Measurements from ENCODE around the gene CFHR5. TPM values are rescaled to one million over a fixed set of nuclear protein-coding genes. Genes with fewer than 3 reads are reported as not detected.
"Not testable (repeated sequence)": the region's sequence is repeated elsewhere in the genome, so short reads cannot be mapped to it uniquely, and the experiment has no call there.

CFHR5 gene
- total RNA-seq, 1 experiment from 2014 or later = not detected

GRCh38 chr1:196993916-196994315 is 16.6 kb downstream of the CFHR5 start:
- H3K4me3 ChIP-seq = no peak overlapping the region
- H3K4me1 ChIP-seq (replicated peaks) = no peaks in the 10 kb centered on the region
- no peak overlapping the region for H3K27ac ChIP-seq
- no peaks in the 10 kb centered on the region for H3K9me3 ChIP-seq (replicated peaks)
- no peaks in the 10 kb centered on the region for H3K36me3 ChIP-seq
- H3K27me3 ChIP-seq (replicated peaks) = no peaks in the 10 kb centered on the region
- no peak for DNase-seq (ENCODE audit: low read depth in 1 of 2, low spot score in 2 of 2)

GRCh38 chr1:196997423-196997822 is 20.1 kb downstream of the CFHR5 start:
- H3K27me3 ChIP-seq (replicated peaks) = no peaks in the 10 kb centered on the region
- no peak for DNase-seq (ENCODE audit: low read depth in 1 of 2, low spot score in 2 of 2)
- no peaks in the 10 kb centered on the region for H3K9me3 ChIP-seq (replicated peaks)
- H3K27ac ChIP-seq = no peak overlapping the region
- no peak overlapping the region for H3K4me3 ChIP-seq
- no peaks in the 10 kb centered on the region for H3K4me1 ChIP-seq (replicated peaks)
- H3K36me3 ChIP-seq = no peaks in the 10 kb centered on the region

- Histone ChIP-seq H3K4me1 (replicated peaks) (no peaks in the 10 kb centered on the region), H3K27me3 (replicated peaks) (no peaks in the 10 kb centered on the region), H3K36me3 (no peaks in the 10 kb centered on the region), H3K27ac (no peak overlapping the region), H3K9me3 (replicated peaks) (no peaks in the 10 kb centered on the region), H3K4me3 (no peak overlapping the region)
- no peak for DNase-seq (ENCODE audit: low read depth in 1 of 2, low spot score in 2 of 2)
These were observed 24.5 kb downstream of the CFHR5 start for GRCh38 chr1:197001828-197002227.

GRCh38 chr1:197003132-197003531 is 25.8 kb downstream of the CFHR5 start:
- Histone ChIP-seq H3K27me3 (replicated peaks) (no peaks in the 10 kb centered on the region), H3K4me3 (no peak overlapping the region), H3K4me1 (replicated peaks) (no peaks in the 10 kb centered on the region), H3K27ac (no peak overlapping the region), H3K36me3 (no peaks in the 10 kb centered on the region), H3K9me3 (replicated peaks) (no peaks in the 10 kb centered on the region)
- no peak for DNase-seq (ENCODE audit: low read depth in 1 of 2, low spot score in 2 of 2)

GRCh38 chr1:197008861-197009260 is 31.5 kb downstream of the CFHR5 start:
- Histone ChIP-seq H3K27ac (no peak overlapping the region), H3K4me1 (replicated peaks) (no peaks in the 10 kb centered on the region), H3K36me3 (no peaks in the 10 kb centered on the region), H3K9me3 (replicated peaks) (no peaks in the 10 kb centered on the region), H3K27me3 (replicated peaks) (no peaks in the 10 kb centered on the region), H3K4me3 (no peak overlapping the region)
- DNase-seq (ENCODE audit: low read depth in 1 of 2, low spot score in 2 of 2) = no peak

GRCh38 chr1:197011614-197012013 is 34.3 kb downstream of the CFHR5 start:
- no peaks in the 10 kb centered on the region for H3K4me1 ChIP-seq (replicated peaks)
- H3K27ac ChIP-seq = no peak overlapping the region
- H3K4me3 ChIP-seq = no peak overlapping the region
- no peaks in the 10 kb centered on the region for H3K36me3 ChIP-seq
- DNase-seq (ENCODE audit: low read depth in 1 of 2, low spot score in 2 of 2) = no peak
- no peaks in the 10 kb centered on the region for H3K27me3 ChIP-seq (replicated peaks)
- no peaks in the 10 kb centered on the region for H3K9me3 ChIP-seq (replicated peaks)

- Histone ChIP-seq H3K36me3 (no peaks in the 10 kb centered on the region), H3K27ac (no peak overlapping the region), H3K27me3 (replicated peaks) (no peaks in the 10 kb centered on the region), H3K9me3 (replicated peaks) (no peaks in the 10 kb centered on the region), H3K4me1 (replicated peaks) (no peaks in the 10 kb centered on the region), H3K4me3 (no peak overlapping the region)
- no peak for DNase-seq (ENCODE audit: low read depth in 1 of 2, low spot score in 2 of 2)
These were observed 35.9 kb downstream of the CFHR5 start for GRCh38 chr1:197013234-197013633.

- no peak overlapping the region for H3K27ac ChIP-seq
- H3K4me3 ChIP-seq = no peak overlapping the region
- H3K9me3 ChIP-seq (replicated peaks) = no peaks in the 10 kb centered on the region
- H3K27me3 ChIP-seq (replicated peaks) = no peaks in the 10 kb centered on the region
- no peaks in the 10 kb centered on the region for H3K36me3 ChIP-seq
- DNase-seq (ENCODE audit: low read depth in 1 of 2, low spot score in 2 of 2) = no peak
- no peaks in the 10 kb centered on the region for H3K4me1 ChIP-seq (replicated peaks)
These were observed 39.4 kb downstream of the CFHR5 start for GRCh38 chr1:197016751-197017150.

- Histone ChIP-seq H3K4me3 (no peak overlapping the region), H3K27me3 (replicated peaks) (no peaks in the 10 kb centered on the region), H3K9me3 (replicated peaks) (no peaks in the 10 kb centered on the region), H3K27ac (no peak overlapping the region), H3K36me3 (no peaks in the 10 kb centered on the region), H3K4me1 (replicated peaks) (no peaks in the 10 kb centered on the region)
- no peak for DNase-seq (ENCODE audit: low read depth in 1 of 2, low spot score in 2 of 2)
These were observed 40.3 kb downstream of the CFHR5 start for GRCh38 chr1:197017558-197018146.

GRCh38 chr1:197021716-197022115 is 44.4 kb downstream of the CFHR5 start:
- Histone ChIP-seq H3K27me3 (replicated peaks) (no peaks in the 10 kb centered on the region), H3K27ac (no peak overlapping the region), H3K4me3 (no peak overlapping the region), H3K36me3 (no peaks in the 10 kb centered on the region), H3K4me1 (replicated peaks) (no peaks in the 10 kb centered on the region), H3K9me3 (replicated peaks) (no peaks in the 10 kb centered on the region)
- DNase-seq (ENCODE audit: low read depth in 1 of 2, low spot score in 2 of 2) = no peak

GRCh38 chr1:197024460-197024859 is 47.1 kb downstream of the CFHR5 start:
- no peak for DNase-seq (ENCODE audit: low read depth in 1 of 2, low spot score in 2 of 2)
- Histone ChIP-seq H3K4me1 (replicated peaks) (no peaks in the 10 kb centered on the region), H3K9me3 (replicated peaks) (no peaks in the 10 kb centered on the region), H3K4me3 (no peak overlapping the region), H3K27me3 (replicated peaks) (no peaks in the 10 kb centered on the region; the same call in 1 of the 2 replicates), H3K36me3 (no peaks in the 10 kb centered on the region), H3K27ac (no peak overlapping the region)

GRCh38 chr1:197027359-197027758 is 50.0 kb downstream of the CFHR5 start:
- no peaks in the 10 kb centered on the region; the same call in 1 of the 2 replicates for H3K27me3 ChIP-seq (replicated peaks)
- no peaks in the 10 kb centered on the region for H3K4me1 ChIP-seq (replicated peaks)
- no peak overlapping the region for H3K4me3 ChIP-seq
- H3K36me3 ChIP-seq = no peaks in the 10 kb centered on the region
- no peaks in the 10 kb centered on the region for H3K9me3 ChIP-seq (replicated peaks)
- no peak overlapping the region for H3K27ac ChIP-seq
- DNase-seq (ENCODE audit: low read depth in 1 of 2, low spot score in 2 of 2) = no peak

- Histone ChIP-seq H3K27me3 (replicated peaks) (no peaks in the 10 kb centered on the region; the same call in 1 of the 2 replicates), H3K27ac (no peak overlapping the region), H3K4me1 (replicated peaks) (peaks cover 3% of the 10 kb centered on the region; the same call in 1 of the 2 replicates), H3K9me3 (replicated peaks) (no peaks in the 10 kb centered on the region), H3K4me3 (no peak overlapping the region), H3K36me3 (no peaks in the 10 kb centered on the region)
- no peak for DNase-seq (ENCODE audit: low read depth in 1 of 2, low spot score in 2 of 2)
These were observed 52.4 kb downstream of the CFHR5 start for GRCh38 chr1:197029749-197030148.

GRCh38 chr1:197034631-197035339 is 57.4 kb downstream of the CFHR5 start:
- H3K4me1 ChIP-seq (replicated peaks); H3K9me3 ChIP-seq (replicated peaks); H3K27ac ChIP-seq; H3K36me3 ChIP-seq; H3K27me3 ChIP-seq (replicated peaks); H3K4me3 ChIP-seq: not testable (repeated sequence)
- DNase-seq (ENCODE audit: low read depth in 1 of 2, low spot score in 2 of 2) = peak in 1 of 2 experiments; percentile 4

Data from SJSA1 (cell line).